Measurements from ENCODE around the gene SART1.
"Not testable (repeated sequence)": the region's sequence is repeated elsewhere in the genome, so short reads cannot be mapped to it uniquely, and the experiment has no call there.

Gene SART1

GRCh38 chr11:66020212-66020611 lies 58.7 kb downstream of the SART1 start:
- Histone ChIP-seq H2AFZ (ENCODE audit: low read length) (no peak overlapping the region), H3K79me2 (ENCODE audit: insufficient read depth, low read length) (no peaks in the 10 kb centered on the region), H3K4me3 (ENCODE audit: low read depth, low read length, poor library complexity, severe bottlenecking) (no peak overlapping the region), H3K4me1 (ENCODE audit: insufficient read depth, low read length, severe bottlenecking) (peaks cover 3% of the 10 kb centered on the region), H3K27me3 (ENCODE audit: insufficient read depth, low read length) (0 out of 2 replicates have a peak, but pooled peaks cover 7% of the 10 kb centered on the region), H3K9me3 (ENCODE audit: low read length) (no peaks in the 10 kb centered on the region), H3K9me2 (ENCODE audit: low read depth, low read length) (no peaks in the 10 kb centered on the region), H3K36me3 (ENCODE audit: insufficient read depth, low read length) (no peaks in the 10 kb centered on the region), H4K20me1 (ENCODE audit: insufficient read depth, low read length) (no peaks in the 10 kb centered on the region), H3F3A (ENCODE audit: insufficient read depth, low read length) (no peaks in the 10 kb centered on the region), H3K27ac (ENCODE audit: low read depth, low read length, poor library complexity, severe bottlenecking) (no peak overlapping the region), H3K9ac (ENCODE audit: low read length) (no peak overlapping the region), H3K4me2 (ENCODE audit: low read length) (no peak overlapping the region)
- TF ChIP-seq CTCF (IDR thresholded peaks at IDR 0.05; ENCODE audit: low read length): no peak
- no peak for TF ChIP-seq EZH2 (IDR thresholded peaks at IDR 0.05; ENCODE audit: borderline replicate concordance, low read length)

- TF ChIP-seq CTCF (IDR thresholded peaks at IDR 0.05; ENCODE audit: low read length): no peak
- TF ChIP-seq EZH2 (IDR thresholded peaks at IDR 0.05; ENCODE audit: borderline replicate concordance, low read length): no peak
- H3K27me3 ChIP-seq (ENCODE audit: insufficient read depth, low read length): 0 out of 2 replicates have a peak, but pooled peaks cover 7% of the 10 kb centered on the region
- no peak overlapping the region for H3K9ac ChIP-seq (ENCODE audit: low read length)
- H3K79me2 ChIP-seq (ENCODE audit: insufficient read depth, low read length): no peaks in the 10 kb centered on the region
- no peaks in the 10 kb centered on the region for H3K9me3 ChIP-seq (ENCODE audit: low read length)
- peaks cover 3% of the 10 kb centered on the region for H3K4me1 ChIP-seq (ENCODE audit: insufficient read depth, low read length, severe bottlenecking)
- no peaks in the 10 kb centered on the region for H3K36me3 ChIP-seq (ENCODE audit: insufficient read depth, low read length)
- H4K20me1 ChIP-seq (ENCODE audit: insufficient read depth, low read length): no peaks in the 10 kb centered on the region
- H2AFZ ChIP-seq (ENCODE audit: low read length): no peak overlapping the region
- H3K4me3 ChIP-seq (ENCODE audit: low read depth, low read length, poor library complexity, severe bottlenecking): no peak overlapping the region
- no peak overlapping the region for H3K4me2 ChIP-seq (ENCODE audit: low read length)
- no peaks in the 10 kb centered on the region for H3F3A ChIP-seq (ENCODE audit: insufficient read depth, low read length)
- no peaks in the 10 kb centered on the region for H3K9me2 ChIP-seq (ENCODE audit: low read depth, low read length)
- H3K27ac ChIP-seq (ENCODE audit: low read depth, low read length, poor library complexity, severe bottlenecking): no peak overlapping the region
These were observed 59.3 kb downstream of the SART1 start for GRCh38 chr11:66020618-66021357.

- H3K27me3 ChIP-seq (ENCODE audit: insufficient read depth, low read length): 0 out of 2 replicates have a peak, but pooled peaks cover 8% of the 10 kb centered on the region
- H3K4me2 ChIP-seq (ENCODE audit: low read length): peak overlapping the region; percentile 55
- no peaks in the 10 kb centered on the region for H3F3A ChIP-seq (ENCODE audit: insufficient read depth, low read length)
- H3K9ac ChIP-seq (ENCODE audit: low read length): 0 out of 2 replicates have a peak overlapping the region, but pooled peaks have one; percentile 27
- H3K9me2 ChIP-seq (ENCODE audit: low read depth, low read length): no peaks in the 10 kb centered on the region
- no peak overlapping the region for H3K27ac ChIP-seq (ENCODE audit: low read depth, low read length, poor library complexity, severe bottlenecking)
- TF ChIP-seq CTCF (IDR thresholded peaks at IDR 0.05; ENCODE audit: low read length) (peak; percentile 90), EZH2 (IDR thresholded peaks at IDR 0.05; ENCODE audit: borderline replicate concordance, low read length) (no peak)
- H3K4me1 ChIP-seq (ENCODE audit: insufficient read depth, low read length, severe bottlenecking): peaks cover 3% of the 10 kb centered on the region
- H4K20me1 ChIP-seq (ENCODE audit: insufficient read depth, low read length): no peaks in the 10 kb centered on the region
- no peak overlapping the region for H3K4me3 ChIP-seq (ENCODE audit: low read depth, low read length, poor library complexity, severe bottlenecking)
- H3K9me3 ChIP-seq (ENCODE audit: low read length): no peaks in the 10 kb centered on the region
- no peak overlapping the region for H2AFZ ChIP-seq (ENCODE audit: low read length)
- H3K36me3 ChIP-seq (ENCODE audit: insufficient read depth, low read length): no peaks in the 10 kb centered on the region
- no peaks in the 10 kb centered on the region for H3K79me2 ChIP-seq (ENCODE audit: insufficient read depth, low read length)
These were observed 61.1 kb downstream of the SART1 start for GRCh38 chr11:66022401-66023185.

GRCh38 chr11:66023186-66023440 lies 61.6 kb downstream of the SART1 start:
- not testable (repeated sequence) for H3K9me2 ChIP-seq (ENCODE audit: low read depth, low read length); H3K4me1 ChIP-seq (ENCODE audit: insufficient read depth, low read length, severe bottlenecking); H3K27ac ChIP-seq (ENCODE audit: low read depth, low read length, poor library complexity, severe bottlenecking); H3K79me2 ChIP-seq (ENCODE audit: insufficient read depth, low read length); H4K20me1 ChIP-seq (ENCODE audit: insufficient read depth, low read length); H3F3A ChIP-seq (ENCODE audit: insufficient read depth, low read length); H3K36me3 ChIP-seq (ENCODE audit: insufficient read depth, low read length); H3K9me3 ChIP-seq (ENCODE audit: low read length); H3K27me3 ChIP-seq (ENCODE audit: insufficient read depth, low read length); H3K4me3 ChIP-seq (ENCODE audit: low read depth, low read length, poor library complexity, severe bottlenecking); H3K9ac ChIP-seq (ENCODE audit: low read length); H3K4me2 ChIP-seq (ENCODE audit: low read length); H2AFZ ChIP-seq (ENCODE audit: low read length)

All from OCI-LY1 (cell line).